Activated CD8-positive, alpha-beta memory T cell treated with anti-CD3 and anti-CD28 coated beads, Interleukin-2, amount 10 ng/mL, durations not matched to agents 7 days and 5 days (primary cell): ENCODE data around the gene HPCA. TPM values are rescaled to one million over a fixed set of nuclear protein-coding genes. Genes with fewer than 3 reads are reported as not detected.

Source experiments
- ATAC-seq: fragments of 150-1000 bp; cut with Tn5 transposase; one replicate; pipeline ENCODE4 v1.10.0; 2021; ENCODE audit warnings: moderate library complexity
- CTCF ChIA-PET: fragments of 350-600 bp; sonication (Branson Sonifier 250); formaldehyde crosslinking; loops from one replicate; lab custom pipeline; 2021; ENCODE audit warnings: antibody characterized with exemption; lab: Charles Lee
- DNase-seq: peaks from one replicate; pipeline ENCODE4 v3.0.0-alpha.2; 2020
- H3K27ac Mint-ChIP-seq: one replicate; pipeline ENCODE4 v1.8.0; 2021; ENCODE audit warnings: mild to moderate bottlenecking, mixed read lengths
- H3K27me3 Mint-ChIP-seq: one replicate; pipeline ENCODE4 v1.8.0; 2021; ENCODE audit warnings: mixed read lengths
- H3K36me3 Mint-ChIP-seq: one replicate; pipeline ENCODE4 v1.8.0; 2021; ENCODE audit warnings: mild to moderate bottlenecking, mixed read lengths
- H3K4me1 Mint-ChIP-seq: one replicate; pipeline ENCODE4 v1.8.0; 2021; ENCODE audit warnings: mixed read lengths
- H3K4me3 Mint-ChIP-seq: one replicate; pipeline ENCODE4 v1.8.0; 2021; ENCODE audit warnings: mild to moderate bottlenecking, moderate library complexity, mixed read lengths
- H3K9me3 Mint-ChIP-seq: one replicate; pipeline ENCODE4 v1.8.0; 2022; ENCODE audit warnings: low read depth, mixed read lengths
- total RNA-seq, 2 experiments: library from RNA; stranded (reverse); gene quantifications; one replicate each; pipeline ENCODE4 v1.2.3, GENCODE V29; 2021

Gene HPCA
- total RNA-seq, 2 experiments from 2014 or later = 0.35 TPM; not detected in 1

- no peak overlapping the region for H3K27ac Mint-ChIP-seq
- DNase-seq (peak; percentile 70), ATAC-seq (peak; percentile 80)
- CTCF ChIA-PET = interaction anchor here (0.8 to 6.7 kb wide), 20 partner anchors 9 to 356 kb away, joined by 3 to 101 read pairs (median 4); partner anchors contain the start of gene HPCA
- no peak overlapping the region for H3K4me3 Mint-ChIP-seq
- no peaks in the 10 kb centered on the region for H3K36me3 Mint-ChIP-seq
- H3K4me1 Mint-ChIP-seq = peaks cover 2% of the 10 kb centered on the region
- no peaks in the 10 kb centered on the region for H3K9me3 Mint-ChIP-seq
- H3K27me3 Mint-ChIP-seq = peaks cover 50% of the 10 kb centered on the region
These were observed 9.7 kb upstream of the HPCA start for GRCh38 chr1:32876341-32877210.

GRCh38 chr1:32877211-32878110, 8.8 kb upstream of the HPCA start:
- no peak for ATAC-seq
- CTCF ChIA-PET = interaction anchor here (0.9 to 6.7 kb wide), 11 partner anchors 8 to 357 kb away, joined by 3 to 101 read pairs (median 5); partner anchors contain the start of gene HPCA
- Mint-ChIP-seq H3K9me3 (no peaks in the 10 kb centered on the region), H3K36me3 (no peaks in the 10 kb centered on the region), H3K4me3 (no peak overlapping the region), H3K4me1 (no peaks in the 10 kb centered on the region), H3K27me3 (peaks cover 44% of the 10 kb centered on the region), H3K27ac (no peak overlapping the region)
- no peak for DNase-seq

DNA sequence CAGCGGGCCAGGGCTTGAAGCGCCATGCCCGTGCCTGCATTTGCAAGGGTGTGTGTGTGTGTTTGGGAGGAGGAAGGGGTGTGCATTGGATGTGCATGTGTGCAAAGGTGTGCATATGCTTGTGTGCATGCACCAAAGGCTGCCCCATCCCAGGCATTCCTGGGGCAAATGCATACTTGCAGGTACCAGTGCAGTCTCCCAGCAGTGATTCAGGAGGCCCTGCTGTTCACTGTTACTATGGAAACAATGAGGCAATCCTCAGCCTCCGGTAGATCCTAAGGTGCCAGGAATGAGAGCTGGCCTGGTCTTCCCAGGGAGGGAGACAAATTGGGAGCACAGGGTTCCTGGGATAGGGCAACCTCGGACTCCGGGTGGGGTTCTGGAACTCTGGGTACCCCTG, 8.1 kb upstream of the HPCA start:
- ATAC-seq (no peak), DNase-seq (no peak)
- Mint-ChIP-seq H3K36me3 (no peaks in the 10 kb centered on the region), H3K4me3 (no peak overlapping the region), H3K27ac (no peak overlapping the region), H3K4me1 (no peaks in the 10 kb centered on the region), H3K27me3 (peaks cover 40% of the 10 kb centered on the region), H3K9me3 (no peaks in the 10 kb centered on the region)
- CTCF ChIA-PET = interaction anchor here (0.8 to 2.4 kb wide), 4 partner anchors 14 to 166 kb away, joined by 3 to 8 read pairs (median 4); no protein-coding TSS in a partner anchor

DNA sequence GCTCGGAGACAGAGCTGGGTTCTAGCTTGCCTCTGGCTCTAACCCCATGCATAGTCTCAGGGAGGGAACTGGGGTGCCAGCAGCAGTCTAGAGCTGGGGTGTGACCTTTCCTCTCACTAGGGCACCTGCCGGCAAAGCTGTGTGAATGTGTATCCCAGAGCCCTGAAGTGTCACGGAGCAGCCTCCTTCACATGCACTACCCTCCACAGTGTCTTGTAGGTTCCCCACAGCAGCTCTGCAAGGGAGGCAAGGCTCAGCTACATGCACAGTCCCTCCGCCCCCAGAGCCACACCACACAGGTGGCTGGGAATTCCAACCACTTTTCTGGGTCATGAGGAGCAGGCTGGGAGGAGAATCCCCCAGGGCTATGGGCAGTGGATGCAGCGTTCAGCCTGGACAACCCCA, 7.7 kb upstream of the HPCA start:
- ATAC-seq (no peak), DNase-seq (no peak)
- Mint-ChIP-seq H3K9me3 (no peaks in the 10 kb centered on the region), H3K27me3 (peaks cover 44% of the 10 kb centered on the region), H3K27ac (no peak overlapping the region), H3K36me3 (no peaks in the 10 kb centered on the region), H3K4me1 (no peaks in the 10 kb centered on the region), H3K4me3 (no peak overlapping the region)
- CTCF ChIA-PET = interaction anchor here (0.8 to 2.4 kb wide), 4 partner anchors 14 to 166 kb away, joined by 3 to 8 read pairs (median 4); no protein-coding TSS in a partner anchor

GRCh38 chr1:32881291-32881690, 5.0 kb upstream of the HPCA start:
- Mint-ChIP-seq H3K36me3 (no peaks in the 10 kb centered on the region), H3K27me3 (peaks cover 41% of the 10 kb centered on the region), H3K27ac (no peak overlapping the region), H3K4me1 (no peaks in the 10 kb centered on the region), H3K9me3 (no peaks in the 10 kb centered on the region), H3K4me3 (no peak overlapping the region)
- DNase-seq = no peak
- CTCF ChIA-PET = interaction anchor here (1.8 to 1.9 kb wide), 2 partner anchors 11 to 13 kb away, joined by 4 to 8 read pairs; no protein-coding TSS in a partner anchor
- no peak for ATAC-seq

GRCh38 chr1:32881871-32882850, 4.1 kb upstream of the HPCA start:
- DNase-seq (no peak), ATAC-seq (no peak)
- Mint-ChIP-seq H3K4me3 (no peak overlapping the region), H3K27me3 (peaks cover 39% of the 10 kb centered on the region), H3K4me1 (no peaks in the 10 kb centered on the region), H3K36me3 (no peaks in the 10 kb centered on the region), H3K27ac (no peak overlapping the region), H3K9me3 (no peaks in the 10 kb centered on the region)
- CTCF ChIA-PET = interaction anchor here (1.8 to 1.9 kb wide), 2 partner anchors 10 to 13 kb away, joined by 4 to 8 read pairs; no protein-coding TSS in a partner anchor

- Mint-ChIP-seq H3K27ac (no peak overlapping the region), H3K4me1 (no peaks in the 10 kb centered on the region), H3K36me3 (no peaks in the 10 kb centered on the region), H3K4me3 (no peak overlapping the region), H3K9me3 (no peaks in the 10 kb centered on the region), H3K27me3 (peaks cover 47% of the 10 kb centered on the region)
- CTCF ChIA-PET = interaction anchor here (1.8 to 1.9 kb wide), 2 partner anchors 9 to 11 kb away, joined by 4 to 8 read pairs; no protein-coding TSS in a partner anchor
- ATAC-seq (no peak), DNase-seq (no peak)
These were observed 2.8 kb upstream of the HPCA start for GRCh38 chr1:32883338-32884031.

GRCh38 chr1:32884032-32884372, 2.3 kb upstream of the HPCA start:
- ATAC-seq (no peak), DNase-seq (no peak)
- Mint-ChIP-seq H3K4me3 (no peak overlapping the region), H3K27me3 (peaks cover 51% of the 10 kb centered on the region), H3K9me3 (no peaks in the 10 kb centered on the region), H3K36me3 (no peaks in the 10 kb centered on the region), H3K4me1 (no peaks in the 10 kb centered on the region), H3K27ac (no peak overlapping the region)
- CTCF ChIA-PET = interaction anchor here (0.8 kb wide), 1 partner anchor 172 kb away, joined by 5 read pairs; no protein-coding TSS in a partner anchor

- H3K4me3 Mint-ChIP-seq = no peak overlapping the region
- no peaks in the 10 kb centered on the region for H3K9me3 Mint-ChIP-seq
- H3K27ac Mint-ChIP-seq = no peak overlapping the region
- ATAC-seq (no peak), DNase-seq (no peak)
- peaks cover 58% of the 10 kb centered on the region for H3K27me3 Mint-ChIP-seq
- CTCF ChIA-PET = interaction anchor here (0.8 kb wide), 1 partner anchor 172 kb away, joined by 5 read pairs; no protein-coding TSS in a partner anchor
- no peaks in the 10 kb centered on the region for H3K36me3 Mint-ChIP-seq
- H3K4me1 Mint-ChIP-seq = no peaks in the 10 kb centered on the region
These were observed 1.6 kb upstream of the HPCA start for GRCh38 chr1:32884726-32885125.

DNA sequence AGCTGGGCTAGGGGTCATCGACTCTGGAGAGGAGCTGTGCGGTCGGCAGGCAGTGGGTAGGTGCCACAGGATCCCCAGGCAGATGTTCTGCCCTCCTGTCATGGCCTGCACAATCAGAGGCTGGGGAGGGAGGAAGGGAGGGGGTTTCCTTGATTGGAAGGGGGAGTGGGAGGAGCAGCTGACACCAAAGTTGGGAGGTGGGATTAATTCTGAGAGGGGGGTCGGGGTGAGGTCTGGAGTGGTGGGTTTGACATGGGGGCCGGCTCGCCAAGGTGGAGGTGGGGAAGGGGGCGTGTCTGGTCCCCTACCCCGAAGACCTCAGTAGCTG, 651 bp upstream of the HPCA start:
- H3K9me3 Mint-ChIP-seq = no peaks in the 10 kb centered on the region

GRCh38 chr1:32886828-32887414, 630 bp downstream of the HPCA start:
- no peak overlapping the region for H3K4me3 Mint-ChIP-seq

More for the DNA sequence above, 651 bp upstream of the HPCA start:
- CTCF ChIA-PET = interaction anchor here (1.2 to 1.8 kb wide), 2 partner anchors 9 to 173 kb away, joined by 3 to 7 read pairs; no protein-coding TSS in a partner anchor
- Mint-ChIP-seq H3K27me3 (peaks cover 66% of the 10 kb centered on the region), H3K36me3 (no peaks in the 10 kb centered on the region), H3K4me3 (no peak overlapping the region), H3K27ac (no peak overlapping the region), H3K4me1 (no peaks in the 10 kb centered on the region)
- DNase-seq (no peak), ATAC-seq (no peak)

More at GRCh38 chr1:32886828-32887414, 630 bp downstream of the HPCA start:
- no peaks in the 10 kb centered on the region for H3K36me3 Mint-ChIP-seq
- ATAC-seq = no peak
- H3K27me3 Mint-ChIP-seq = peaks cover 72% of the 10 kb centered on the region
- H3K27ac Mint-ChIP-seq = no peak overlapping the region
- no peaks in the 10 kb centered on the region for H3K9me3 Mint-ChIP-seq
- no peaks in the 10 kb centered on the region for H3K4me1 Mint-ChIP-seq
- no peak for DNase-seq
- CTCF ChIA-PET = interaction anchor here (1.1 to 1.8 kb wide), 5 partner anchors 10 to 194 kb away, joined by 3 to 7 read pairs (median 3); partner anchors contain the start of gene AZIN2
